Caco-2 (cell line): ENCODE measurements around the gene BBS12. TPM values are rescaled to one million over a fixed set of nuclear protein-coding genes. Genes with fewer than 3 reads are reported as not detected.

Source experiments
- BruUV-seq: library from RNA; stranded (reverse); fragments of 400-500 nt; replicated peaks from 2 replicates; lab custom pipeline; 2021; lab: Mats Ljungman, UMichigan
- CTCF ChIA-PET: fragments of 300-600 bp; sonication (Branson Sonifier 250); formaldehyde crosslinking; loops from one replicate; lab custom pipeline; 2022; ENCODE audit warnings: antibody characterized with exemption; lab: Charles Lee
- POLR2A ChIA-PET: fragments of 300-600 bp; sonication (Branson Sonifier 250); formaldehyde crosslinking; loops from one replicate; lab custom pipeline; 2022; ENCODE audit warnings: antibody characterized with exemption; lab: Charles Lee
- DNase-seq, 2 experiments: peaks; one replicate each; pipeline versions ENCODE4 v3.0.0 to v3.0.0-alpha.2; 2020 to 2022
- H3K27me3 ChIP-seq: replicated peaks from 2 replicates; pipeline ENCODE4 v1.6.0; 2011; ENCODE audit warnings: low read length; ENCODE audit not compliant: control insufficient read depth, insufficient read depth
- H3K36me3 ChIP-seq: 2 replicates; pipeline ENCODE4 v1.5.1; 2011; ENCODE audit warnings: low read length; ENCODE audit not compliant: control insufficient read depth, insufficient read depth
- H3K4me1 ChIP-seq: fragments of 250-450 bp; sonication (Bioruptor Pico); 2 replicates; pipeline ENCODE4 v1.5.1; 2020; ENCODE audit warnings: mild to moderate bottlenecking
- H3K4me3 ChIP-seq: 2 replicates; pipeline ENCODE4 v1.5.1; 2011; ENCODE audit warnings: low read depth, mild to moderate bottlenecking, control low read depth, low read length
- H3K9me3 ChIP-seq: fragments of 250-450 bp; sonication (Bioruptor Pico); 2 replicates; pipeline ENCODE4 v1.5.1; 2020; ENCODE audit warnings: mild to moderate bottlenecking, moderate library complexity
- H3K27ac Mint-ChIP-seq: one replicate; pipeline ENCODE4 v1.8.0; 2022; ENCODE audit warnings: mixed read lengths; ENCODE audit not compliant: unreplicated experiment
- H3K27me3 Mint-ChIP-seq: one replicate; pipeline ENCODE4 v1.8.0; 2022; ENCODE audit warnings: mixed read lengths; ENCODE audit not compliant: insufficient read depth, unreplicated experiment
- H3K36me3 Mint-ChIP-seq: one replicate; pipeline ENCODE4 v1.8.0; 2022; ENCODE audit warnings: mild to moderate bottlenecking, mixed read lengths; ENCODE audit not compliant: insufficient read depth, unreplicated experiment
- H3K4me1 Mint-ChIP-seq: one replicate; pipeline ENCODE4 v1.8.0; 2022; ENCODE audit warnings: low read depth, mixed read lengths; ENCODE audit not compliant: unreplicated experiment
- H3K4me3 Mint-ChIP-seq: one replicate; pipeline ENCODE4 v1.8.0; 2022; ENCODE audit warnings: mild to moderate bottlenecking, moderate library complexity, mixed read lengths; ENCODE audit not compliant: unreplicated experiment
- H3K9me3 Mint-ChIP-seq: one replicate; pipeline ENCODE4 v1.8.0; 2022; ENCODE audit warnings: mixed read lengths; ENCODE audit not compliant: unreplicated experiment
- CTCF ChIP-seq, 2 experiments: fragments of 200-600 bp in 1 of 2; IDR thresholded peaks; 1 replicate in 1 of 2; 2 replicates in 1 of 2; pipeline versions ENCODE4 v1.5.1 to v1.8.0; 2011 to 2022; ENCODE audit warnings: antibody characterized with exemption in 1 of 2, control low read depth in 1 of 2, inconsistent platforms in 1 of 2, low read depth in 1 of 2, low read length in 1 of 2, mild to moderate bottlenecking in 1 of 2, moderate library complexity in 1 of 2; ENCODE audit not compliant: insufficient read depth in 1 of 2, severe bottlenecking in 1 of 2, unreplicated experiment in 1 of 2
- intact Hi-C: fragments of 100-400 bp; cut with micrococcal nuclease; formaldehyde crosslinking; loops from one replicate; pipeline ENCODE4 v1.10.0; 2022; ENCODE audit not compliant: unreplicated experiment
- total RNA-seq: library from RNA; stranded (reverse); gene quantifications from 2 replicates; pipeline ENCODE4 v1.2.3, GENCODE V29; 2022

The BBS12 gene
- total RNA-seq, 1 experiment from 2014 or later = 2.7 TPM

DNA sequence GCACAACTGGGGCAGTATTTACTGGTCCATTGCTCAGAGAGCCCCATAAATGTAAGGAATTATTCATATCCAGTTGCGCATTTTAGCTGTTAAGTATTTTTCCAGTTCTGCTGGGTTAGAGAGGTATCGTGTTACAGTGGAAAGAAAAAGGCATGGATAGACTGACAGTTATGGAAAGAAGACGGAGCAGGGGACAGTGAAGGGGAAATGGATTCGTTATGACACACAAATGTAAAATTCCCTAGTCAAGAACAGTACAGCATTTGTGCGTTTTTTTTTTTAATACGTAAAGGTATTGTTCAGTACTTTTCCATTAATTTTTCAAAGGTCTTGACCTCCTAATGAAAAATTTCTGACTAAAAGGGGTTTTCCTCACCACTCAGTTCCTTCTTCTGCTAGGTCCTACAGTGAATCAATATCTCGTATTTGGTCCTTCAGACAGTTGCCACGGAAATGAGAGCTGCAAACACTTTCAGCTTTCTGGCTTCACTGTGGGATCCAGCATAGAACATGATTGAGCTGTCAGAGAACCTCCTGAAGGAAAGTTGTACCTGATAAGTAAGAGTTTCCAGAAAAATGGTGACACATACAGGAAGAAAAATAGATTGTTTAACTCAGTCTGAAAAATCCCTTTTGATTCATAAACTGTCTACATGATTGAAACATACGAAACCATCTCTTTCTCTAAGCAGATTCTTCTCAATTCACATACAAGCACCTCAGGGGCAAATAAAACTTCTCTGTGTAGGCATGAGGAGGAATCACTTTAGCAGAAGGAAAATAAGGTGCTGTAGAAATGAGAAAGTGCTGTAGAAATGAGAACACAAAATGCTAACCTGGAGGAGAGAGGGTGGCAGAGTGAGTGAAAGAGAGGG is 21.8 kb upstream of the BBS12 start:
- H3K9me3 ChIP-seq = no peaks in the 10 kb centered on the region
- H3K4me3 Mint-ChIP-seq = no peak overlapping the region
- intact Hi-C loops = no loop called here
- CTCF ChIA-PET = interaction anchor here (1.3 kb wide), 1 partner anchor 22 kb away, joined by 4 read pairs; the partner anchor contains the start of gene BBS12
- no peaks in the 10 kb centered on the region for H3K4me1 Mint-ChIP-seq
- no TSS peak for BruUV-seq
- no peaks in the 10 kb centered on the region for H3K36me3 ChIP-seq
- DNase-seq = no peak
- TF ChIP-seq CTCF (IDR thresholded peaks at IDR 0.05; ENCODE audit: insufficient read depth in 1 of 2, low read depth in 1 of 2, low read length in 1 of 2, severe bottlenecking in 1 of 2, unreplicated experiment in 1 of 2) = no peak
- H3K27ac Mint-ChIP-seq = no peak overlapping the region
- H3K27me3 Mint-ChIP-seq = no peaks in the 10 kb centered on the region
- no peaks in the 10 kb centered on the region for H3K9me3 Mint-ChIP-seq
- POLR2A ChIA-PET = no interaction called here
- no peaks in the 10 kb centered on the region for H3K27me3 ChIP-seq
- H3K36me3 Mint-ChIP-seq = no peaks in the 10 kb centered on the region
- no peak overlapping the region for H3K4me3 ChIP-seq
- no peaks in the 10 kb centered on the region for H3K4me1 ChIP-seq

- Mint-ChIP-seq H3K9me3 (no peaks in the 10 kb centered on the region), H3K4me1 (peaks cover 5% of the 10 kb centered on the region)
- CTCF ChIA-PET = no interaction called here
Measured at GRCh38 chr4:122711919-122712318, 20.6 kb upstream of the BBS12 start.

GRCh38 chr4:122712782-122713181 is 19.7 kb upstream of the BBS12 start:
- no peak for DNase-seq
- H3K36me3 Mint-ChIP-seq = no peaks in the 10 kb centered on the region
- H3K27me3 Mint-ChIP-seq = no peaks in the 10 kb centered on the region
- no peaks in the 10 kb centered on the region for H3K9me3 ChIP-seq
- TF ChIP-seq CTCF (IDR thresholded peaks at IDR 0.05; ENCODE audit: insufficient read depth in 1 of 2, low read depth in 1 of 2, low read length in 1 of 2, severe bottlenecking in 1 of 2, unreplicated experiment in 1 of 2) = no peak
- peaks cover 6% of the 10 kb centered on the region for H3K4me1 Mint-ChIP-seq
- no peaks in the 10 kb centered on the region for H3K4me1 ChIP-seq
- H3K36me3 ChIP-seq = no peaks in the 10 kb centered on the region
- CTCF ChIA-PET = no interaction called here
- H3K9me3 Mint-ChIP-seq = no peaks in the 10 kb centered on the region
- POLR2A ChIA-PET = no interaction called here
- intact Hi-C loops = no loop called here
- no peaks in the 10 kb centered on the region for H3K27me3 ChIP-seq
- H3K27ac Mint-ChIP-seq = no peak overlapping the region
- H3K4me3 ChIP-seq = no peak overlapping the region
- H3K4me3 Mint-ChIP-seq = no peak overlapping the region
- no TSS peak for BruUV-seq

More at GRCh38 chr4:122711919-122712318, 20.6 kb upstream of the BBS12 start:
- H3K36me3 ChIP-seq = no peaks in the 10 kb centered on the region
- Mint-ChIP-seq H3K27ac (no peak overlapping the region), H3K4me3 (no peak overlapping the region), H3K27me3 (no peaks in the 10 kb centered on the region), H3K36me3 (no peaks in the 10 kb centered on the region)
- no peaks in the 10 kb centered on the region for H3K4me1 ChIP-seq
- no peaks in the 10 kb centered on the region for H3K9me3 ChIP-seq
- no peaks in the 10 kb centered on the region for H3K27me3 ChIP-seq
- no TSS peak for BruUV-seq
- no peak overlapping the region for H3K4me3 ChIP-seq
- no peak for DNase-seq
- POLR2A ChIA-PET = no interaction called here
- no peak for TF ChIP-seq CTCF (IDR thresholded peaks at IDR 0.05; ENCODE audit: insufficient read depth in 1 of 2, low read depth in 1 of 2, low read length in 1 of 2, severe bottlenecking in 1 of 2, unreplicated experiment in 1 of 2)
- intact Hi-C loops = no loop called here
